Measurements from ENCODE around the gene FXYD2. TPM values are rescaled to one million over a fixed set of nuclear protein-coding genes. Genes with fewer than 3 reads are reported as not detected.

The FXYD2 gene
- total and polyA plus RNA-seq, 2 of the 13 experiments (the other 11 are each of a cell fraction or from before 2014, with no cell fraction given): 45.9 to 106 TPM

GRCh38 chr11:117824571-117825537 is at the start of gene FXYD2 (continued):
- TF ChIP-seq, protein P1, sequence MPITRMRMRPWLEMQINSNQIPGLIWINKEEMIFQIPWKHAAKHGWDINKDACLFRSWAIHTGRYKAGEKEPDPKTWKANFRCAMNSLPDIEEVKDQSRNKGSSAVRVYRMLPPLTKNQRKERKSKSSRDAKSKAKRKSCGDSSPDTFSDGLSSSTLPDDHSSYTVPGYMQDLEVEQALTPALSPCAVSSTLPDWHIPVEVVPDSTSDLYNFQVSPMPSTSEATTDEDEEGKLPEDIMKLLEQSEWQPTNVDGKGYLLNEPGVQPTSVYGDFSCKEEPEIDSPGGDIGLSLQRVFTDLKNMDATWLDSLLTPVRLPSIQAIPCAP (CRISPR knock-in tag; IDR thresholded peaks at IDR 0.05; ENCODE audit: low read depth): no peak
- peak; percentile 57; the same call in 1 of the 2 replicates for TF ChIP-seq ZNF232 (CRISPR knock-in tag; IDR thresholded peaks at IDR 0.05; ENCODE audit: borderline replicate concordance)
- TF ChIP-seq PRPF4 (IDR thresholded peaks at IDR 0.05; ENCODE audit: low read depth, low read length, poor library complexity, severe bottlenecking): no peak
- no peak for TF ChIP-seq AFF4 (CRISPR knock-in tag; IDR thresholded peaks at IDR 0.05)
- TF ChIP-seq, protein P2, sequence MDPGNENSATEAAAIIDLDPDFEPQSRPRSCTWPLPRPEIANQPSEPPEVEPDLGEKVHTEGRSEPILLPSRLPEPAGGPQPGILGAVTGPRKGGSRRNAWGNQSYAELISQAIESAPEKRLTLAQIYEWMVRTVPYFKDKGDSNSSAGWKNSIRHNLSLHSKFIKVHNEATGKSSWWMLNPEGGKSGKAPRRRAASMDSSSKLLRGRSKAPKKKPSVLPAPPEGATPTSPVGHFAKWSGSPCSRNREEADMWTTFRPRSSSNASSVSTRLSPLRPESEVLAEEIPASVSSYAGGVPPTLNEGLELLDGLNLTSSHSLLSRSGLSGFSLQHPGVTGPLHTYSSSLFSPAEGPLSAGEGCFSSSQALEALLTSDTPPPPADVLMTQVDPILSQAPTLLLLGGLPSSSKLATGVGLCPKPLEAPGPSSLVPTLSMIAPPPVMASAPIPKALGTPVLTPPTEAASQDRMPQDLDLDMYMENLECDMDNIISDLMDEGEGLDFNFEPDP (CRISPR knock-in tag; conservative IDR thresholded peaks at IDR 0.05): no peak
- no peak for TF ChIP-seq HNRNPK (IDR thresholded peaks at IDR 0.05; ENCODE audit: low read depth, low read length, poor library complexity, severe bottlenecking)
- TF ChIP-seq ZSCAN20 (CRISPR knock-in tag; IDR thresholded peaks at IDR 0.05; ENCODE audit: borderline replicate concordance): 0 out of 2 replicates have a peak, but pooled peaks have one; percentile 27
- TF ChIP-seq PRMT3 (CRISPR knock-in tag; IDR thresholded peaks at IDR 0.05; ENCODE audit: borderline replicate concordance, low read depth): no peak
- no peak for TF ChIP-seq MZF1 (CRISPR knock-in tag; IDR thresholded peaks at IDR 0.05; ENCODE audit: borderline replicate concordance)
- no peak for TF ChIP-seq ADNP (CRISPR knock-in tag; IDR thresholded peaks at IDR 0.05)
- no peak for TF ChIP-seq ZNF570 (CRISPR knock-in tag; IDR thresholded peaks at IDR 0.05; ENCODE audit: borderline replicate concordance)
- no peak for TF ChIP-seq HNF4G (IDR thresholded peaks at IDR 0.05; ENCODE audit: borderline replicate concordance, low read depth, low read length)
- no peak for TF ChIP-seq HNF4G (CRISPR knock-in tag; IDR thresholded peaks at IDR 0.05; ENCODE audit: borderline replicate concordance, low read depth)
- TF ChIP-seq ISX (CRISPR knock-in tag; conservative IDR thresholded peaks at IDR 0.05): no peak
- TF ChIP-seq ESRRA (CRISPR knock-in tag; IDR thresholded peaks at IDR 0.05; ENCODE audit: low read depth): no peak
- TF ChIP-seq SNAPC2 (CRISPR knock-in tag; IDR thresholded peaks at IDR 0.05): no peak
- TF ChIP-seq GPN1 (CRISPR knock-in tag; IDR thresholded peaks at IDR 0.05; ENCODE audit: borderline replicate concordance): no peak
- no peak for TF ChIP-seq RORA (CRISPR knock-in tag; IDR thresholded peaks at IDR 0.05)
- TF ChIP-seq ARID2 (CRISPR knock-in tag; IDR thresholded peaks at IDR 0.05; ENCODE audit: borderline replicate concordance): no peak
- TF ChIP-seq ZNF607 (CRISPR knock-in tag; IDR thresholded peaks at IDR 0.05; ENCODE audit: borderline replicate concordance): no peak
- peak; percentile 89 for TF ChIP-seq POLR2G (IDR thresholded peaks at IDR 0.05; ENCODE audit: low read depth, low read length)
- no peak for TF ChIP-seq ZNF282 (IDR thresholded peaks at IDR 0.05; ENCODE audit: partially characterized antibody)
- no peak for TF ChIP-seq RCOR2 (CRISPR knock-in tag; IDR thresholded peaks at IDR 0.05)
- no peak for TF ChIP-seq U2AF2 (IDR thresholded peaks at IDR 0.05; ENCODE audit: low read depth, low read length)

Measured in HepG2 (cell line).